NCI-H446 (cell line): ENCODE data around the gene SLC25A29.
A peak's percentile ranks its signal among the peaks of the same experiment; 100 is the strongest.
"Not testable (repeated sequence)": the region's sequence is repeated elsewhere in the genome, so short reads cannot be mapped to it uniquely, and the experiment has no call there.

ENCODE experiments used
- DNase-seq, 2 experiments: peaks; one replicate each; lab custom pipeline; 2025; lab: John Stamatoyannopoulos, UW

SLC25A29 gene, protein sequence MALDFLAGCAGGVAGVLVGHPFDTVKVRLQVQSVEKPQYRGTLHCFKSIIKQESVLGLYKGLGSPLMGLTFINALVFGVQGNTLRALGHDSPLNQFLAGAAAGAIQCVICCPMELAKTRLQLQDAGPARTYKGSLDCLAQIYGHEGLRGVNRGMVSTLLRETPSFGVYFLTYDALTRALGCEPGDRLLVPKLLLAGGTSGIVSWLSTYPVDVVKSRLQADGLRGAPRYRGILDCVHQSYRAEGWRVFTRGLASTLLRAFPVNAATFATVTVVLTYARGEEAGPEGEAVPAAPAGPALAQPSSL

DNA sequence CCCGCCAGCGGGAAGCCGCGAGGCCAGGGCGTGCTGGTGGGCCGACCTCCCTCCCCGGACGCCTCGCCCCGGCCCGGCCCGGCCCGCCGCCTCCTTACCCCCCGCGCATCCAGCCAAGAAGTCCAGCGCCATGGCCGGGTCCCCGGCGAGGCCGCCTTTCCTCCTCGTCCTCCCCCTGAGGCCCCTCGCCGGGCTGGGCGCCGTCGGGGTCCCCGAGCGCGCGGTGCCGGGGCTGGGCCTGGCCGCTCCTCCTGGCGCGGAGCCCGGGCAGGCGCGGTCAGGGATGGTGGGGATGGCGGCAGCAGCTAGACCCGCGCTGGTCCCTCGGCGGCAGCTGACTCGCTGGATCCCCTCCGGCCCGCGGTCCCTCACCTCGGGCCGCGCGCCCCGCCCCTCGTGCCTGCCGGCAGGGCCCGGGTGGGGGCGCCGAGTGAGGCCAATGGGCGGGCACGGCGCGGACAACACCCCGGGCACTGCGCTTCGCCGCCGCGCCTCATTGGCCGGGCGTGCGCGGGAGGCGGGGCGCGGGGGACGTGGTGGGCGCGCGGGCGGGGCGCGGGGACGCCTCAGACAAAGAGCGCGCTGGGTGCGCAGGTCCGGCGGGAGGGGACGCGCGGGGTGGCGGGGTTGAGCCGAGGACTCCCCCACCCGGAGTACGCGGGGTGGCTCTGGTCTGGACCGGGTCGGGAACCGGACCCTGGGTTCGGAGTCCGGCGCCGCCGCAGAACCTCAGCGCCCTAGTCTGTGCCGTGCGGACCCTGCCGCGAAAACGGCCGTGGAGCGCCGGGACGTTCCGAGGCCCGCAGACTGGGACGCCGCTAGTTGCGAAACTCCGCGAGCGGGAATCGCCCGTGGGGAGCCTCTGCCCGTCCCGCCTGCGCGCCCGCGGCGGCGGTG lies at the start of gene SLC25A29:
SLC25A29 (minus strand) TSS at position 344 of the 897 bp plus-strand sequence; CDS start at position 132, 212 bp downstream.
- peak; percentile 80 to 95 for DNase-seq

DNA sequence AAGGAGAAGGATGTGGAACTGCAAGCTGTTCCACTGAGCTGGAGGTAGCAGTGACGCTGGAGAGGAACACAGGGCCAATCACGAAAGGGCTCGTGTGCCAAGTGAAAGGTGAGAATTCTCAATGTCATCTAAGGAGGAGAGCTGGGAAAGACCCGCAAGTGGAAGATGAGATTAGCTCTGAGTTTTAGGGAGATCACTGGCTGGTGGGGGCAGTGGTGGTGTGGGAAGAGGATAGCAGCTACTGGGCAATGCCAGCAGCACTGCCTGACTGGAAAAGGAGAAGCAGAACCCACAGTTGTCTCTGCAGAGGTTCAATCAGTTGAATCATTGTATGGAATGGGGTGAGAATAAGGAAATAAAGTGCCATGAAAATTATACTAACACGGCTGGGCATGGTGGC lies 44.7 kb upstream of the SLC25A29 start:
- DNase-seq = no peak

DNA sequence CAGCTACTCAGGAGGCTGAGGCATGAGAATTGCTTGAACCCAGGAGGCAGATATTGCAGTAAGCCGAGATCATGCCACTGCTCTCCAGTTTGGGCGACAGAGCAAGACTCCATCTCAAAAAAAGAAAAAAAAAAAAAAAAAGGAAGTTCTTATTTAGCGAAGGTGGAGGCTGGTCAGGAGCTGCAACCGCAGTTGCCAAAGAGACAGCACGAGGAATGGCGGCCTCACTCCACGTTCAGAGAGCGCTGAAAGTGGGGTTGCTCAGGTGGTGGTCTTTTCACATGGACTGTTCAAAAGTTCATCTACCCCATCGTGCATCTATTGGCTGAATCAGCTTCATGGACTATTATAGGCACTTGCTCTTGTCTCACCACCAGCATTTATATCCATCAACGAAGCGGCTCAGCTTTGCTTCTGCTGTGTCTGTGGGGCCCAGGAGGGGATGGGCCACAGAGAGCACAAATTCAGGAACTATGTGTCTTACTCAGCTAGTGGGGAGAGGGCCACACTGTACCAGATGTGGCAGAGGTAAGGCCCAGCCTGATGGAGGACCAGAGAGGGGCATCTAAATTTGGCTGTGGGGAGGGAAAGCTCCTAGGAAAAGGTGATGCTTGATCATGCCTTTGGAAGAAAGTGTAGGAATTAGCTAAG lies 44.2 kb upstream of the SLC25A29 start:
- DNase-seq = no peak

DNA sequence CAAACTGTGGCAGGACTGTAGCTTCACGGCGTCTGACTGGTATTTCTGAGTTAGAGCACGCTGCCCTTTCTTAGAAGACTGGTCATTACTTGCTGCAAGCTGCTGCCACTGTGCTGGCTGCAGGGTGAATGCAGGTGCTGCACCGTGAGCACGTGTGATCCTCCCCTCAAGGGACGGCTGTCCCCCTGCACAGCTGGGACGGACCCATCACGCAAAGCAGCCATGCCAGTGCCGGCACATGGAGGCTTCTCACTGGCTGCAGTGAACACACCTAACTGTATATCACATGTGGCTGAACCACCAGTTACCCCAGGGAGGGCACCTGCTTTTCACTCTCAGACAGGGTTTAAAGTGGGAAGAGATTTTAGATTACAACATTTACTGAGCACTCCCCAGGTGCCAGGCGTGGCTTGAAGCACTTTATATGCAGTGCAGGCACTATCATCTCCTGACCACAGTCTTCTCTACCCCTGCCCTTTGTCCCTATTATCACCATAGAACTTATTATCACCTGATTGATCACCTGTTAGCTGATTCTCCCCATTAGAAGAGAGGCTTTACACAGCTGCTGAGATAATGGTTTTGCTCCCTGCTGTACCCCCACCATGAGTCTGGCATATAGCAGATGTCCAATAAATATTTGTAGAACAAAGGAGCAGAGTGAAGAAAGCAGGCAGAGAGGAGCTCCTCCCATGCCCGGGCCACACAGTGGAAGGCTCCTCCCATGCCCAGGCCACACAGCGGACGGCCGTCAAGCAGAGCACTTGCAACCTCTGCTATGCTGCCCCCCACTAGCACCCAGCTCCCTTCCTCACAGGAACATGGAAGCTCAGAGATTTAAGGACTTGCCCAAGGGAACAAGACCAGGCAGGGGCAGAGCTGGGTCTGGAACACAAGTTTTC lies 42.8 kb upstream of the SLC25A29 start:
- DNase-seq = no peak

DNA sequence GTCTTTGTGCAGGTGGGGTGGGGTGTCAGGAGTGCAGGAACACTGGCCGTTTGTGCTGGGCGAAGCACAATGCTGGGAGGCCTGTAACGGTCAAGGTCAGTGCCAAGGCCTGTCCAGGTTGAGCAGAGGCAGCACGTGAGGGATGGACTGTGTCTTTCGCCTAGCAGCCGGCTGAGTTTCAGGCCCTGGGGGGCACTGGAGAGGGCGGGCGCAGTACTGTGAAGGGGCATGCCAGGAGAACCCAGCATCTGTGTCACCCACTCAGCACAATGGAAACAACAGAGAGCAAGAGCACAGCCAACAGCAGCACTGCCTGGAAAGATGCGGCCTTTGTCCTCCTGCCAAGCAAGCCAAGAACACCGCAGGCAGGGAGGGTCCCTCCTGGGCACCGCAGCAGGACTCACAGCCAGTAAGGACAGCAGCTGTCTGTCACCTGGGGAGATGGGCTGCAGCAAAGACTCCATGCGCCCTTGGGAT lies 42.0 kb upstream of the SLC25A29 start:
- no peak for DNase-seq

DNA sequence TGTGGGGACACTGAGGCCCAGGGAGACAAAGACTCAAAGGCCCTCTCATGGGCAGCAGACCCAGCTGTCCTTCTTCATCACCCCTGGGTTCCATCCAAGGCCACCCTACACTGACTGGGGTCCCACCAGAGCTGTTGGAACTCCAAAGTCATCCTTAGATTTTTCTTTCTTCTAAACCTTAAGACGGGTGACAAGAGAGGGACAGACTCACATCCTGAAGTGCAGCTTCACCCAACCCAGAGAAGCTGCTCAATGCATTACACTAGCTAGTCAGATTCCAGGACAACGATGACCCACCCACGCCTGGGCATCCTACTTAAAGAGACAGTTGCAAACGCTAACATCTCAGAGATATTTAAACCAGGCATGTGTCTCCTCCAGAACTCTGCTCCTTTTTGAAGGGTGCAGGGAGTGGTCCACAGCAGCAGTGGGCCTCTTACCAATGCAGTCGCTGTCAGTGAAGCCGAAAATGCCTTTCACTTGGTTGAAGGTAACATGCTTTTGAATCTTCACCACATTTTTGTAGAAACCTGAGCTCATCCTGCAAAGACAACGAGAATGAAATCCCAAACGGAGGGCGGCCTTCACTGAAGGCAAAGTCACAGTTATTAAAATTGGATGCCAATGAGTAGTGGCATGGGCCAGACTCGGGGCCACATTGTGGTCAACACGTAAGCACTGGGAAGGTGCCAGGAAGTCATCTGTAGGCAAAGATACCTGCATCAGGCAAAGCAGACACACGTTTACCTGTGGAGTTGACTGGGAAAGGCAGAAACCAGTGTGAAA lies 40.3 kb upstream of the SLC25A29 start:
- no peak for DNase-seq

DNA sequence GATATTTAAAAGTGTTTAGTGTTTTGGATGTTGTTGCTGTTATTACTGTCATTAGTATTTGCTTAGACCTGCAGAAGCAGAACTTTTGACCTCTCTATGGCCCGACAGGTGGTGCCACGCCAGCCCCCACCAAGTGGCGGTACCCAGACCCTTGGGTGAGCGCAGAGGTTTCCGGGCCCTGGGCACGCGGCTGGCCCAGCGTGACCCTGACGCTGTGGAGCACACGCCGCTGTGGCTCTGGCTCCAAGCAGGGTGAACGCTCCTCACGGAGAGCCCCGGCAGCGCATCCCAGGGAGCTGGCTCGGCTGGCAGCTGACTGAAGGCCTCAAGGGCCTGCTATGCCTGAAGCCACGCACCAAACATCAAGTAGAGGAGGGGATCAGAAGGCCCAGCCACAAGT lies 39.5 kb upstream of the SLC25A29 start:
- DNase-seq = no peak

DNA sequence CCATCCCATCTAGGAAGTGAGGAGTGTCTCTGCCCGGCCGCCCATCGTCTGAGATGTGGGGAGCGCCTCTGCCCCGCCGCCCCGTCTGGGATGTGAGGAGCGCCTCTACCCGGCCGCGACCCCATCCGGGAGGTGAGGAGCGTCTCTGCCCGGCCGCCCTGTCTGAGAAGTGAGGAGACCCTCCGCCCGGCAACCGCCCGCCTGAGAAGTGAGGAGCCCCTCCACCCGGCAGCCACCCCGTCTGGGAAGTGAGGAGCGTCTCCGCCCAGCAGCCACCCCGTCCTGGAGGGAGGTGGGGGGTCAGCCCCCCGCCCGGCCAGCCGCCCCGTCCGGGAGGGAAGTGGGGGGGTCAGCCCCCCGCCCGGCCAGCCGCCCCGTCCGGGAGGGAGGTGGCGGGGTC lies 38.4 kb upstream of the SLC25A29 start:
- not testable (repeated sequence) for DNase-seq

DNA sequence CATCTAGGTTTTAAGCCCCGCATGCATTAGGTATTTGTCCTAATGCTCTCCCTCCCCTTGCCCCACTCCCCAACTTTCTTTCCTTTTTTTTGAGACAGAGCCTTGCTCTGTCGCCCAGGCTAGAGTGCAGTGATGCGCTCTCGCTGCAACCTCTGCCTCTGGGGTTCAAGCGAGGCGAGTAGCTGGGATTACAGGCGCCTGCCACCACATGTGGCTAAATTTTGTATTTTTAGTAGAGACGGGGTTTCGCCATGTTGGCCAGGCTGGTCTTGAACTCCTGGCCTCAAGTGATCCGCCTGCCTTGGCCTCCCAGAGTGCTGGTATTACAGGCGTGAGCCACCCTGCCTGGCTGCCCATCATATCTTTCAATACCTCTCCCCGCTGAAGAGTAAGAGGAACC lies 36.6 kb upstream of the SLC25A29 start:
- DNase-seq = not testable (repeated sequence)

DNA sequence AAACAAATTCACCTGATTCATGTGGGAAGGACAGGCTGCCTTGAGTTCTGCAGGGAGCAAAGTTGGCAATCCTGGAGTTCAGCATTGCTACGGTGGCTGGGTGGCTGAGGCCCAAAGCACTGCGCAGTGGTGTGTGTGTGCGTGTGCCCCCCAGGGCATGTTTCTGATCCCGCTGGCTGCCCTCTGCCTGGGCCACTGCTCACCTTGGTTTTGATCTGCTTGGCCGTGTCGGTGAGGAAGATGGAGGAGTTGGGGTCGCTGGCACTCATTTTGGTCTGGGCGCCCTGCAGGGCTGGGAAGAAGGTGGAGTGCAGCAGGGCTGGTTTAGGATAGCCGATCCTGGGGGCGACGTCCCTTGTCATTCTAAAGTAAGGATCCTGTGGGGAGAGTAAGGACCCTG lies 36.0 kb upstream of the SLC25A29 start:
- no peak for DNase-seq

DNA sequence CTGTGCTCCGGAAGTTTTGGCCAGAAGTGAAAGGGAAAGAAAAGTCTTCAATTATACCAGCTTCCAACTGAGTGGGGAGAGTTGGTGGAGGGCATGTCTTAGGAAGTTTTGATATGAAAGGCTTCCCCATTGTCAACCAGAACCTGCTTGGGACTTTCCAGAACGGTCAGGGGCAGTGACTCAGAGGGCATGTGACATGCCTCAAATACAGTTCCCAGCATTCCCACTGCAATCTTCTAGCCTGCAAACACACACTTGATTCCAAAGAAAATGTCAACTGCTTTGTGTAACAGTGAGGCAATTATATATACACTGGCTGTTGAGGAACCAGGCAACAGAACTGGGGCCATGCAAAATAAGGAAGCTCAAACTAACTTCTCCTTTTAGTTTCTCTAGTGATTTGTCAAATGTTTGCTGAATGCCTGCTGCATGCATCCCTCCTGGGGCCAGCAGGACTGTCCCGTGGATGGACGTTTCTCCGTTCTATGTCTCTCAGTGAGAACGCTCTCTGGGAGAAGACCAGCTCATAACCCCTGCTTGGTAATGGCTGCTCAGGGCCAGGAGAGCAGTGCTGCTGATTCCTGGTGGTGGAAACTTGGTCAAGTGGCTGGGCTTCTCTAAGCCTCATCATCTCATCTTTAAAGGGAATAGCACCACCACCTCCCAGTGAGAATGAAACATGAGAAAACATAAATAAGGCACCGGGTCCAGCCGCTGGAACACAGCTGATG lies 35.2 kb upstream of the SLC25A29 start:
- no peak for DNase-seq

DNA sequence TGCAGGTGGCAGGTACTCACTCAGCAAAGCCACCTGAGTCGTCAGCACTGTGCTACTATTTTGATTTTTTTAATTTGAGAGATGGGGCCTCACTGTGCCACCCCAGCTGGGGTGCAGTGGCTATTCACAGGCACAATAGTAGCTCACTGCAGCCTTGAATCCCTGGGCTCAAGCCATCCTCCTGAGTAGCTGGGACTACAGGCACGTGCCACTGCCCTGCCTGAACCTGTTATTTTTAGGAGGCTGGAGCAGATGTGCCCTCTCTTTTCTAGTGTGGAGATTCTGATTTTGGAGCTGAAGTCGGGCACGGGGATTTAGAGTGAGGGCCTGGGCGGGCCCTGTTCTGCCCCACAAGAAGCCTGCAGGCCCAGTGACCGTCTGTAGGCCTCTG lies 34.2 kb upstream of the SLC25A29 start:
- DNase-seq = no peak

DNA sequence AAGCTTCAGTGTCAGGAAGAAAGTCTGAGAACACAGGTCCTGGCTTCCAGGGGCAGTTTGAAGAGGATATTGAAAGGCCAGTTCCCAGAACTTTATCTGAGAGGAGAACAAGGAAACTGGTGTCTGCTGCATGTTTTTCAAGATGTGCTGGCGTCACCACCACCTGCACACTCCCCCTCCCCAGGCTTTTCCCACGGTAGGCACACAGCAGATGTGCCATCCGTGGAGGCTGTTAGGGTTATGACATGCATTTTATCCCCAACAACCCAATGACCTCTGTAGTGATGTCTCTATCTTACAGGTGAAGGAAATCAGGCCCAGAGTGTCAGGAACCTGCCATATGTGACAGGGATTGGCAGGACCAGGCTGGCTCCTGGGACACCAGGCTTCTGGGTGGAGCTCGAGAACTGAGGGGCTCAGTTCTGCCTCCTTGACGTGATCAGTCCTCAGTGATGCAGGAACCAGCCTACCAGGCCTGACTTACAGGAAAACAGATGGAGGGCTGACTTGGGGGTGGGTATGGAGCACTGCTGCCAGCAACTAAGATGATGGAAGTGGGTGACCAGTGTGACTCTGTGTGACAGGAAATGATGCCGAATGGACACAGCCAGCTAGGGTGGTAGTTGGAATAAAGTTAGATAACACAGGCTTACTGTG lies 33.6 kb upstream of the SLC25A29 start:
- no peak for DNase-seq

DNA sequence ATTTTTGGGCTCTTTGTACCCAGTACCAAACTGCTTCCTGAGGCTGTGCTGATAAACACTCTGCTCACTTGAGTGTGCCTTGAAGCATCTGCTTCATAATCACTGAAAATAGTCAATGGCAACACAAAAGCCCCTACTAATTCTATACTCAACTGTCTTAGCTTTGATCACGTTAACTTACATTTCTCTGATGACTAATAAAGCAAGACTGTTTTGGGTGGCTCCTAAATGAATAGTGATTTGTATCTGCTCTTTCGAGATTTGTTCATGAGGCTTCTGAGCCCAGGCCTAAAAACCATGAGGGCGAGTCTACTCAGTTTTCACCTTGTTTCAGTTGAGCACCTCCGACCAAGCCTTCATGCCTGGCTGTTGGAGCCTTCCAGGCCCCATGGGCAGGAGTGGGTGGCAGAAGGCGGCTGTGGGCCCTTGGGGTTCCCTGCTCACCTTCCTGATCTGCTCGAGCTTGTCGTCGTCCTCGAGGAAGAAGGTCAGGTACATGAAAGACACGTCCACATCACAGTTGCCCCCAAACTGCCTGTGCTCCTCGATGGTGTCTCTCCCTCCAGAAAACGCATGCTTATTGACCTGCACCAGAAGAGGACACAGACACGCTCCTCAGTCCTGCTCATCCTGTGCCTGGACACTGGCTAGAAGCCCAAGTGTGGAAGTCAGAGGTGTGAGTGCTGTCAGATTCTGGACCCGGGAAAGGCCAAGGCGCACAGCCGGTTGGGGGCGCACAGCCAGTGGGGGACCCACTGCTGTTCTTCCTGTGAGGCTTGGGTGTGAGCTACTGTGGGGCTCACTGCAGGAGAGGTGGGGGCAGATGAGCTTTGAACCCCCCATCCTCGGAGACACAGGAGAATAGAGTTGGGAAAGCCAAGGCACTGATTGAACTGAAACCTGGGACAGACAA lies 30.6 kb upstream of the SLC25A29 start:
- no peak for DNase-seq

DNA sequence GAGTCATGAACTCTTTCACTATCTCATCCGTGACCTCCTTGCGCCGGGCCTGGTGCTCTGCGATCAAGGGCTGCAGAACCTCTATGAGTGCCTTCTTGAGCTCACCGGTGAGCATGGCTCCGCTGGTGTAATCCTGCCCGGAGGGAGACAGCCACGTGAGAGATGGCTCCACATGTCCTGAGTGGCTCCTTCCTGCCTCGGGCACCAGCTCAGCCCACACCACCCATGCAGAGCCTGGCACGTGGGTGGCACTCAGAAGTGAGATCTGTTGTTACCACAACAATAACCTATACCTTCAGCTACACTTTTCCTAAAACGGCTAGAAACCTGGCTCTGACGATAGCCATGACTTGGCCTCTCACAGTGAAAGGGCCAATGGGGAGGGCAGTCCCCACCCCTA lies 28.7 kb upstream of the SLC25A29 start:
- DNase-seq = no peak

DNA sequence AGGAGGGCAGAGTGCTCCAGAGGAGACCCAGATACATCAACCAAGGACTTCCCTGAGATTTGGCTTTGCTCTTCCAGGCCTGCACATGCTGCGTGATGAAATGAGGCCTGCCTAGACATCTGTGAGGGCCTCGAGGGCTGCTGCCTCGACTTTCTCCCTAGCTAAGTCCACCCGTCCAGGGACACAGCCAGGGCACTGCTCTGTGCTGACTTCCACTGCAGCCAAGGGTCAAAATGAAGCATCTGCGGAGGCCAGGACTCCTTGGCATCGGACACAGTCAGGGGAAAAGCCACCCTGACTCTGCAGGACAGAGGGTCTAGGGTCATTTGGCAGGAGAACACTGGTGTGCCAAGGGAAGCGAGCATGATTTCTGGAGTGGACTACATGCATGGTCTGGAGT lies 27.6 kb upstream of the SLC25A29 start:
- no peak for DNase-seq

DNA sequence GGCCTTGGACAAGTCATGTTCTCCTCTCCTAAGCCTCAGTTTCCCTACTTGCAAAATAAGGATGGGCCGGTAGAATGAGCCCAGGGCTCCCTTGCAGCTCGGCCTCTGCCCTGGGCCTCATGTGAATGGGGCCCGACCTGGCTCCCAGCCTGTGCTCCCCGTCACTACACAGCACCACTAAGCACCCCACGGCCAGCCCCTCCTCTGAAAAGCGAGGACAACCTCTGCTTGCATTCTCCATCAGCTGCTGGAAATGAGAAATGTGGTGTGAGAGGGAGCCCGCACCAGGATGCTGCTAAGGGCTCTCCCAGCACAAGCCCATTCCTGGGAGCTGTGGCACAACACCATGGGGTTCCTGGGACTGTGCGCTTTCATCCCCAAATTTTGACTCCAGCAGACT lies 27.1 kb upstream of the SLC25A29 start:
- no peak for DNase-seq

DNA sequence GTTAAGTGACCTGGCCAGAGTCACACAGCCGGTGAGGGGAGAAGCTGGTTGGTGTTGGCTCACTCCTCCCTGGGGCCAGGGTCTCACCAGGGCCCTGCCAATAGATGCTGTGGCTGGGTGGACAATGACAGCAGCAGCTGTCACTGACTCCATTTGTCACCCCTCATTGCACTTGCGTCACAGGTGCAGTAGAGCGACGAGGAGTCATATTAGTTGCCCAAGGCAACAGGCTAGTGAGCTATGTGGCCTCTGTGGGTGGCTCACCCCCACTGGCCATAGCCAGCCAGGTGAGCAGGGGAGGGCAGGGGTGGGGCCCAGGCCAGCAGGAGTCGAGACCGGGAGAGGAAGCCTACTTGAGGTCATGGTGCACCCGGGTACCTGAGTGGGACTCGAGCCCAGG lies 26.6 kb upstream of the SLC25A29 start:
- DNase-seq = no peak
